Type B pancreatic cell (in vitro differentiated cells): ENCODE data around the gene KCNMB1. TPM values are rescaled to one million over a fixed set of nuclear protein-coding genes. Genes with fewer than 3 reads are reported as not detected.

Experiments used
- DNase-seq: peaks from one replicate; pipeline ENCODE4 v3.0.0; 2021; ENCODE audit warnings: mixed read lengths; ENCODE audit not compliant: unreplicated experiment; ENCODE audit errors: extremely low spot score
- H3K27ac Mint-ChIP-seq: 2 replicates; pipeline ENCODE4 v1.8.0; 2021; ENCODE audit warnings: mild to moderate bottlenecking, mixed read lengths
- H3K27me3 Mint-ChIP-seq: 2 replicates; pipeline ENCODE4 v1.8.0; 2021; ENCODE audit warnings: mixed read lengths
- H3K36me3 Mint-ChIP-seq: 2 replicates; pipeline ENCODE4 v1.8.0; 2021; ENCODE audit warnings: mixed read lengths
- H3K4me1 Mint-ChIP-seq: one replicate; pipeline ENCODE4 v1.8.0; 2021; ENCODE audit warnings: mixed read lengths; ENCODE audit not compliant: unreplicated experiment
- H3K4me3 Mint-ChIP-seq: 2 replicates; pipeline ENCODE4 v1.8.0; 2021; ENCODE audit warnings: mild to moderate bottlenecking, mixed read lengths
- H3K9me3 Mint-ChIP-seq: 2 replicates; pipeline ENCODE4 v1.8.0; 2021; ENCODE audit warnings: mixed read lengths
- CTCF ChIP-seq: fragments of 200-600 bp; sonication (generic); conservative IDR thresholded peaks from 2 replicates; pipeline ENCODE4 v1.5.0; 2021; ENCODE audit warnings: antibody characterized with exemption, mild to moderate bottlenecking
- total RNA-seq: library from RNA; stranded (reverse); gene quantifications from 2 replicates; pipeline ENCODE4 v1.2.1, GENCODE V29; 2021; ENCODE audit warnings: low replicate concordance

Gene KCNMB1
- total RNA-seq, 1 donor from 2014 or later: 0.34 TPM

- no peak for TF ChIP-seq CTCF
- peak overlapping the region; percentile 24 for H3K4me3 Mint-ChIP-seq
- no peak for DNase-seq
- no peaks in the 10 kb centered on the region for H3K36me3 Mint-ChIP-seq
- H3K9me3 Mint-ChIP-seq: peaks cover 4% of the 10 kb centered on the region
- peaks cover 18% of the 10 kb centered on the region for H3K27me3 Mint-ChIP-seq
- H3K4me1 Mint-ChIP-seq: peaks cover 14% of the 10 kb centered on the region
- no peak overlapping the region for H3K27ac Mint-ChIP-seq
Observed at GRCh38 chr5:170427672-170428236, 38.6 kb upstream of the KCNMB1 start.

GRCh38 chr5:170426786-170427185 lies 37.6 kb upstream of the KCNMB1 start:
- Mint-ChIP-seq H3K36me3 (no peaks in the 10 kb centered on the region), H3K27ac (no peak overlapping the region), H3K27me3 (peaks cover 20% of the 10 kb centered on the region), H3K4me1 (peaks cover 14% of the 10 kb centered on the region), H3K4me3 (no peak overlapping the region), H3K9me3 (no peaks in the 10 kb centered on the region)
- no peak for TF ChIP-seq CTCF
- DNase-seq: no peak

- no peaks in the 10 kb centered on the region for H3K36me3 Mint-ChIP-seq
- no peak overlapping the region for H3K4me3 Mint-ChIP-seq
- H3K27me3 Mint-ChIP-seq: peaks cover 20% of the 10 kb centered on the region
- H3K4me1 Mint-ChIP-seq: peaks cover 14% of the 10 kb centered on the region
- DNase-seq: no peak
- H3K27ac Mint-ChIP-seq: no peak overlapping the region
- no peaks in the 10 kb centered on the region for H3K9me3 Mint-ChIP-seq
- TF ChIP-seq CTCF: no peak
Observed at GRCh38 chr5:170426149-170426767, 37.1 kb upstream of the KCNMB1 start.

- no peak overlapping the region for H3K4me3 Mint-ChIP-seq
- H3K9me3 Mint-ChIP-seq: no peaks in the 10 kb centered on the region
- H3K36me3 Mint-ChIP-seq: no peaks in the 10 kb centered on the region
- H3K27ac Mint-ChIP-seq: no peak overlapping the region
- H3K27me3 Mint-ChIP-seq: peaks cover 22% of the 10 kb centered on the region
- peaks cover 11% of the 10 kb centered on the region for H3K4me1 Mint-ChIP-seq
- DNase-seq: no peak
- TF ChIP-seq CTCF: no peak
Observed at GRCh38 chr5:170425731-170426130, 36.6 kb upstream of the KCNMB1 start.

- no peak for DNase-seq
- H3K27ac Mint-ChIP-seq: no peak overlapping the region
Observed at GRCh38 chr5:170424629-170425028, 35.5 kb upstream of the KCNMB1 start.

More at GRCh38 chr5:170424629-170425028, 35.5 kb upstream of the KCNMB1 start:
- Mint-ChIP-seq H3K27me3 (peaks cover 20% of the 10 kb centered on the region), H3K4me3 (no peak overlapping the region), H3K9me3 (no peaks in the 10 kb centered on the region), H3K4me1 (peaks cover 20% of the 10 kb centered on the region), H3K36me3 (no peaks in the 10 kb centered on the region)
- no peak for TF ChIP-seq CTCF
